NK-92 (cell line): ENCODE measurements around the gene KRT76.
"Not testable (repeated sequence)": the region's sequence is repeated elsewhere in the genome, so short reads cannot be mapped to it uniquely, and the experiment has no call there.

Experiments used
- DNase-seq: peaks from one replicate; lab custom pipeline; 2025; ENCODE audit not compliant: unreplicated experiment; lab: John Stamatoyannopoulos, UW

KRT76 gene

DNA sequence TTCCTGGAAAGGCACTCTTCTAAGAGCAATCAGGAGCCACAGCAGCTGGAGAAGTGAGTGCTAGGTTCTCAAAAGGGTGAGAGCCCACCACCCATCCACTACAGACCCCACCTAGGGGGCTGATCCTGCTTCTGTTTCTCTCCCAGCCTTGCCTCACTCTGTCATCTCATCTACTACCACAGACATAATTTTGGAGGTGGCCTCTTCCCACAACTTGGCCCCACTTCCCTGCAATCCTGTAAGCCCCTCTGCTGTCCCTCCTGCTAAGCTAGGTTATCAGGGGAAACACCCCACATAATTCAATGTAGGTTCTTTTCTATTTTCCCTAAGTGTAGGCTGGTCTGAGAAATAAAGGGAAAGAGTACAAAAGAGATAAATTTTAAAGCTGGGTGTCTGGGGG lies 16.5 kb downstream of the KRT76 start:
- no peak for DNase-seq

DNA sequence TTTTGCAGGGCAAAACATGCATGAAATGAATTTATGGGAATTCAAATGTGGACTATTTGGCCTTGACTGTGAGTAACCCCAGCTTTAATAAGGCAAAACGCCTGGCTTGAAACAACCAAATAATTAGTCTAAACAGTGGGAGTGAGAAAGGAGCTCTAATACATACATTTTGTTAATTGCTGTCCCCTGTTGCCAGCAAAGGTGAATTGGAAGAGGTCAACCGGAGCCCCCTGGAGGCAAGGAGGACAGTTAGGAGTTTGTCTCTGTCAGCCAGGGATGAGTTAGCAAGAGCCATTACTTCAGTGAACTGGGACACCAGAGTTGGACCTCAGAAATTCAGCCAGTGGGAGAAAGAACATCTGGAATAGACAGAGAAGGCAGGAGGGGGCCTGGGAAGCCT lies 17.4 kb downstream of the KRT76 start:
- DNase-seq: no peak

DNA sequence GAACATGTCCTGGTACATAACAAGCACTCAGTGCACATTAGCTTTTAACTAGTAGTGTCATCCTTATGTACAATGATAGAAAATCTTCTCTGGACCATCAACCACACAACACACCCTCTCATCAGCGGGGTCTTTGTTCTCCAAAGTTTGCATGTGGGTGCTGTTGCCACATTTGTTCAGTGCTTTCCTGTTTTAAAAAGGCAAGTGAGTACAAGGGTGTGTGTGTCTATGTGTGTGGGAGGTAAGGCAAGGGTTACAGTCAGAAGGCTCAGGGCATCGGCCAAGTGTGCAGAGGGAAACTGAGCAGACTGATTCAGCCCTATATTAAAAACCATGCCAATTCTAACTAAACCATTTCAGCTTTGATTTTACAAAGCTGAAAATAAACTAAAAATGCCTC lies 17.9 kb downstream of the KRT76 start:
- DNase-seq: no peak

DNA sequence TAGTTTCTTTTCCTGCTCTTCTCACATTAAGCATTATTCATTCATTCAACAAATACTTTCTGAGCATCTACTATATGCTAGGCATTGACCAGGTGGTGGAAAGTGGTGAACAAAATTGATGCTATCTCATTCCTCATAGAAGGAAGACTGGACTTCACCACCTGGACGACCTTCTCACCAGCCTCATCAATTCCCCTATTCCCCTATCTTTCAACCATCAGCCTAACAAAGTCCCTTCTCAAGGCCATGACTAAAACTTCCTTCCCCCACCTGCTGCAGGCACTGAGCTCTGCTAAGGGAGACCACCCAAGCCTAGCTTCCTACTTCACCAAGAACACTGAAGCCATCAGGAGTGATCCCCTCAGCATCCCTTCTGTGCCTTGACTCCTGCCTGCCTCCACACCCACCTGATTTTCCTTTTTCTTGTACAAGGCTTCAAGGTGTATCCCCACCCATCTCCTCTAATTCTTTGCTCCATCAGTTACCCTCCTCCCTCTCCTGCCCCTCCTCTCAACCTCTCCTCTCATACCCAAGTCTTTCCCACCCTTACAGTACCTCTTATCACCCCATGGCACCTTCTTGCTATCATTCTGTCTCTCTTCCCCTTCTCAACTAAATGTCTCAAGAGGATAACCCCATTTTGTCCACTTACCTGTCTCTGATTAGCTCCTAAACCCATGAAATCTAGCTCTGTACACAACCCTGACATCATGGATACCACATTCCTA lies 19.5 kb downstream of the KRT76 start:
- no peak for DNase-seq

DNA sequence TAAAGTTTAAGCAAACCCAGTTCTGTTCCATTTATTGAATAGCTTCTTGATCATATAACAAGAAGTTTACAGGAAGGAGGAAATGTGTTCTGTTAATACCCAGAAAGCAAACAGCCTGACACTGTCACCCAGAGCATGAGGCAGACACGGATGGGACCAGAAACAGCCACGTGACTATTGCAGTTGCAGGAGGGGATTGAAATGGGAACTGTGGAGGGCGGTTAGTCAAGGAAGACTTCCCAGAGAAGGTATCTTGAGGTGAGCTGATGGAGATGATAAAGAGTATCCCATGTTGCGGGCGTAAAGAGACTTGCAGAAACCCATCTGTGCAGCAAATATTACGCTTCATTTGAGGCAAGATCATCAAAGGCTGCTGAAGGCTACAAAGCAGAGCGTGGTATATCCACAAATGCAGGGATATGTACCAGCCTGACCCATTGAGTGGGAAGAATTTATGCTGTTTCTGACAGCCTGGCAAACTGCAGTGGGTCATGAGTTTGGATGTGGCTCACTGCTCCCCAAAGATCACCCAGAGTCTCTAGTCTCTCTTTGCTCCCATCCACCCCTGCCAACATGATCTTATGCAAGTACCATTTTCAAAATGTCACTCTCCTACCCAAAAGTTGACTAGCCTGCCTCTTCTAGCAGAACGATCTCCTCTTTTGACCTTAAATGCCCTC lies 20.7 kb downstream of the KRT76 start:
- DNase-seq: no peak

DNA sequence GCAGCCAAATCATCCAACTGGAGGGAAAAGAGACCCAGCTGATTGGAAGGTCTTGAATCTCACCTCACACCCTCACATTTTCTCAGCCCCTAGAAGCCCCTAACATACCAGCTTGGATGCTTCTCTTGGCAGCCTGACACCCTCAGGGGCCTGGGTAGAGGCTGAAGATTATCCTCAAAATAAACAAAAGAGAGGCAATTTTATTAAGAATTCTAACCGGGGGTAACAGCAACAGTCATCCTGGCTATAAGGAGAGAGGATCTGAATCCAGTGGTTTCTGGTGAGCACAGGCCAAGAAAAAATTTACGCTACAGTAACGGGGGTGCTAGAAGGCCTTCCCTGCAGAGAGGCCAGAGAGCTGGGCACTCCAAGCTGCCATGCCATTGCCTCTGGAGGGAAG lies 21.6 kb downstream of the KRT76 start:
- no peak for DNase-seq

DNA sequence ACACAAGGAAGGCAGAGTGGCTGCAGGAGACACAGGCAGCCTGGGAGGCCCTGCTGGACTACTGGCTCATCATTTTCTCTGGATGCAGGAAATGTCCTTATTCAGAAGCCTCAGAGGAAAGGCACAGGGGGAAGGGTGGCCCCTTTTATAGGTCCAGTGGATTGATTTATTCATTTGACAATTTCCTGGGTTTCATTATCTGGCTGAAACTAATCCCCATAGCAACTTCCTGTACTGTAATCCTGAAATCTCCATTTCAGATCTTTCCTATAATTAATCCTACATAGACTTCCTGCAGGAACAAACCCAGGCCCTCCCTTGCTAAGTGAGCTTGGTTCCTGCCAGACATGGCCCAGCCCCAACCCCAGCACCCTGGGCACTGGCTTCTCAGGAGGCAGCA lies 23.0 kb downstream of the KRT76 start:
- no peak for DNase-seq

DNA sequence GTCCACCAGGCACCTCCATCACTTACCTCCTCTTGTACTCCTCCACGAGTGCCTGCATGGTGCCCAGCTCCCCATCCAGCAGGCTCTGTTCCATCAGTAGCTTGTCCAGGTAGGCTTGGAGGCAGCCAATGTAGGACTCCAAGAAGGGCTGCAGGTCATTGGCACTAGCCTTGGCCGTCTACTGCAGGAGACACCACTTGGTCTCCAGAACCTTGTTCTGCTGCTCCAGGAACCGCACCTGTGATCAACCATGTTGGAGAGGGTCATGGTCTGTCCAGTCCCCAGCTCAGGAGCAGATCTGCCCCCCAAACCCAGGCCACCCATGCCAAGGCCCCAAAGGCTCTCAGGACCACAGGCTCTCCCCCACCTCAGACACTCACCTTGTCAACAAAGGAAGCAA lies 23.9 kb downstream of the KRT76 start:
- DNase-seq: no peak

DNA sequence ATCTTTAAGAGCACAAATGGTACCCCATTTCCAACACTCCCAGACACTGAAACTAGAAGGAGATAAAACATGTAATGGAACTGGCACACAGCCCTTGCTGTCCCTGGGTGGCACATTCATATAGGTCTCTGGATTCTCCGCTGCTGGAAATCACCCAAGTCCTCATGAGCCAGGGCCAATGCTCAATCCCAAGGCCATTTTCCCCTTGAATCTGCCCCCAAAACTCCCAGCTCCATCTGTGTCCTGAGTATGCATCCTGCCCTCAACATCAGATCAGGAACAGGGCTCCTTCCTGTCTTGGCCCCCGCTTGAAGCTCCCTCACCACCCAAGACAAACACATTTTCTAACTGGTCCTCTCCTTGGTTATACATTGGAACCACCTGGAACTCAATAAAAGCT lies 24.6 kb downstream of the KRT76 start:
- DNase-seq: no peak

DNA sequence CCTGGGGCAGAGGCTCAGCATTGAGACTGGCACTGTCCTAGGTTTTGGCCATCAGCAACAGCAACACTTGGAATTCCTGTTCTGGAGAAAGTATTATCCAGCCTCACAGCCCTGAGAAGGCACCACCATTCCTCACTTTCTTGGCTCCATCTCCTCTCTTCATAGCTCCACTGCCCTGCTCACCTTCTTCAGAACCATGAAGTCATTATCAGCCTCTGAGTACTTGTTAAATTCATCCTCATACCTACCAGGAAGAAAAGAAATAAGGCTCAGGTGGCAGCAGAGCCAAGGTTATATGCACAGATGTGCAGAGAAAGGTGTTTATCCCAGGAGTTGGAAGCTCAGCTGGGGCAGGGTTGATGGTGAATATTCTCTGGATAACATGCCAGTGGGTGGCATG lies 25.4 kb downstream of the KRT76 start:
- DNase-seq: no peak

DNA sequence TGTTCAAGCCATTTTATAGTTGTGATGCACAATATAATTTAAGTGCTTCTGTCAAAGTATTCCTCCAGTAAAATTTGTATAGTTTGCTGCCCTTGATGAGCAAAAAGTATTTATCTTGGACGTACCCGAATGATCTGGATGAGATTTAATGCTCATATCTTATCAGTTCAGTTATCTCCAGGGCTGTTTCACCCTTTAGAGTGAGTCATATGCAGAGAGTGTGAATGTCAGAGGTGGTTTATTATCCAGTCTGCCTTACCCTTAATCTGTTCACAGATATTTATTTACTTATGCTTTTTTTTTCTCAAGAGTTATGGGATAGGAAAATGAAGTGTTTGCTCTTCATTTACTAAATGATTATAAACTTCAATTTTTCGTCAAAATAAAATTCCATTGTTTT lies 26.6 kb downstream of the KRT76 start:
- DNase-seq: not testable (repeated sequence)

DNA sequence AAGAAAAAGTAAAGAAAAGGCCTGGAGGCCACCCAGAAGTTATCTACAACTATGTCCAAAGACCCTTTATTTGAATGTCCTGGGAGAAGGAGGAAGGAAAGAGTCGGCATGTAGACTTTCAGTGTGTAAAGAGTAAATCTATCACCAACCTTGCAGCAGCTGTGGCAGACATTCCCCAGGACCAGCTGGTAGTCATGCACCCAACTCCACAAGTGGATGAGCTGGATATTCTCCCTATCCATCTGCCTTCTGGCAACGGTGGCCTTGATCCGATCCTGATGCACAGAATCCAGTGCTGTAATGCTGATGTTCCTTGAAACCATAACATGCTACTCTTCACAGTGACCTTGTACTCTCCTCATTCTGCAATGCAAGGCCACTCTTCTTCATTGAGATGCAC lies 27.3 kb downstream of the KRT76 start:
- no peak for DNase-seq

DNA sequence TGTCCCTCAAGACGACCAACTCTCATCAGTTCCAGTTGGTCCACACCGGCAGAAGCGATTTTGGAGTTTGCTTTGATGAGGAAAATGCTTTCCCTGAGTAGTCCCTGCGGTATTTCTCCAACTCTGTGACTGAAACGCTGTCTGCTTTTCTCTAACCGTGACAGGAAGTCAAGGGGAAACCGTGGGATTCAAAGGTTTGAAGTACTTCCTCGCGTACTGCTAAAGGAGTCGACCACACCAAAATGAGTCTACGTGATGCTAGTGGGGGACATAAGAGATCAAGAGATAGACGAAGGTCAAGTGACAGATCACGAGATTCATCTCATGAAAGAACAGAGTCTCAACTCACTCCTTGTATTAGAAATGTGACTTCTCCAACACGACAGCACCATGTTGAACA lies 28.6 kb downstream of the KRT76 start:
- no peak for DNase-seq

DNA sequence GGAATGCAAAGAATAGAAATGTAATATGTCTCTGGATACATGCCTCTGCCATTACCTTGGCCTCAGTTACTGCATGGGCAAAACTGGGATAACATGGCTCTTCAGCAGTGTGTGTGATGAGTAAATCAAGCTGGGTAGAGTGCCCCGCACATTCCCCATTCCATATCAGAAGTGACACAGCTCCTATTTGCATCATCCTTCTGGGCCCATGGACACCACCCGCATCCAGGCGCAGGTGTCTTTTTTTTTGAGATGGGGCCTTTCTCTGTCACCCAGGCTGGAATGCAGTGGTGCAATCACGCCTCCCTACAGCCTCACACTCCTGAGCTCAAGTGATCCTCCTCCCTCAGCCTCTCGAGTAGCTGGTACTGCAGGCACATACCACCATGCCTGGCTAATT lies 31.6 kb downstream of the KRT76 start:
- no peak for DNase-seq

DNA sequence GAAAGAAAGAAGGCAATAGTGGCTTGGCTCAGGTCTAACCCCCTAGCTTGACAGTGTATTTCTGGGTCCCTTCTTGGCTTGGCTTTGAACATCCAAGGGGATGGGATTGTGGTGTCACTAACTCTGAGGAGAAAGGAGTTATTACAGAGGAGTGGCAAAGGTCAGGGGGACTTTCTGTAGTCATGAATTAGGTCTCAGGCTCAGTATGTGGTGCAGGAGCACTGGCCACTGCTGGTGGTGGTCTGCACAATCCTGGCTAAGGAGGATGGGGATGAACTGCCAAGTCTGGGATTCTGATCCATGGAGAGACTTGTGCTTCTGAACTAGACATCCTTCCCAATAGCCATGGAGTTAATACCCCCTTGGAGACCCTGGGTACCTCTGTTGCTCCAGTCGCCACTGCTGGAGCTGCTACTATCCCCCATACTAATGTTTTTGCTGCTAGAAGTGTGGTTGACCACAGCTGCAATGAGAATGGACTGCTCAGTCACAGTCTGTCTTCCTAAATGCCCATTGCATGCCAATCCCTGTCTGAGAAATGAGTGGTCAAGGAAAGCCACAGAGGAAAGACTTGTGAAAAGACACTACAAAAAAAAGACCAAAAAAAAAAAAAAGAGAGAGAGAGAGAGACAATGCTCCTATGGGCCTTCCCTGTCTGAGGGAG lies 32.5 kb downstream of the KRT76 start:
- DNase-seq: no peak

DNA sequence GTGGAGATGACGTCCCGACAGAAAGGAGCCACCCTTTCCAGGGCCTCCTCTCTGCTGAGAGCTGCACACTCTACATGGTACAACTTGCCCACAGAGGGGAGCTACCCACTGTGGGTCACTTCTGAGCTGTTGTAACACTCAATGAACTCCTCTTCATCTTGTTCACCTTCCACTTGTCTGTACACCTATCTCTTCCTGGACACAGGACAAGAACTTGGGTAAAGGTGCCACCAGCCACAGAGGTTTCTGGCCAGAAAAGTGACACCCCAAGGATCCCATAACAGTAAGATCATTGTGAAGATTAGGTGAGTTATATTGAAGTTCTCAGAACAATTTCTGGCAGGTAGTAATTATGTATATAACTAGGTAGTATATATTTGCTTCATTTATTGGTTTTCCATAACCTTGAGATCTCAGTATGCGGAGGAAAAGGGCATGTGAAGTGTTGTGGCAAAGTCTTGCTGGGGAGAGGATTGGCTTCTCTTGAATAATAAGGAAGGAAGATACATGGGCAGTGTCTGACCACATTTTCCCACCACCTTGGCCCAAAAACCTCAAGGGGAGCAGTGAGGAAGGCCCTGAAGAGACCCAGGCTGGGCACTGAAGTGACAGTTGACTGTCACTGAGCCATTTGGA lies 34.2 kb downstream of the KRT76 start:
- DNase-seq: no peak

DNA sequence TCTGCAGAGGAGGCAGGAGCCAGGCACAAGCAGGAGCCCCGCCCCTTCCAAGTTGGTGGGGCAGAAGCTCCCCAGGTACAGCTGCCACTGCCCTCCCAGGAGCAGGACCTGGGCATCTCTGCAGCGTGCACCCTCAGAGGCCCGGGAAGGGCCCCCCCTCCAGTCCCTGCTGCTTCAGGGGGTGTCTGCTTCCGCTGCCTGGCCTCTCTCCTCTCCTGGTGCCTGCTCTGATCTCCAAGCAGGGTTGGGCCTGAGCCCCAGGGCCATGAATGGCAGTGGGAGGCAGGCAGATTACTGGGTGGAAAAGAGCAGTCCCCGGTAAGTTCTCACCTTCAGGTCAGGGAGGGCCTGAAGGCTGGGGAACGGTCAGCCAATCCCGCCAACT lies 35.0 kb downstream of the KRT76 start:
- DNase-seq: no peak

DNA sequence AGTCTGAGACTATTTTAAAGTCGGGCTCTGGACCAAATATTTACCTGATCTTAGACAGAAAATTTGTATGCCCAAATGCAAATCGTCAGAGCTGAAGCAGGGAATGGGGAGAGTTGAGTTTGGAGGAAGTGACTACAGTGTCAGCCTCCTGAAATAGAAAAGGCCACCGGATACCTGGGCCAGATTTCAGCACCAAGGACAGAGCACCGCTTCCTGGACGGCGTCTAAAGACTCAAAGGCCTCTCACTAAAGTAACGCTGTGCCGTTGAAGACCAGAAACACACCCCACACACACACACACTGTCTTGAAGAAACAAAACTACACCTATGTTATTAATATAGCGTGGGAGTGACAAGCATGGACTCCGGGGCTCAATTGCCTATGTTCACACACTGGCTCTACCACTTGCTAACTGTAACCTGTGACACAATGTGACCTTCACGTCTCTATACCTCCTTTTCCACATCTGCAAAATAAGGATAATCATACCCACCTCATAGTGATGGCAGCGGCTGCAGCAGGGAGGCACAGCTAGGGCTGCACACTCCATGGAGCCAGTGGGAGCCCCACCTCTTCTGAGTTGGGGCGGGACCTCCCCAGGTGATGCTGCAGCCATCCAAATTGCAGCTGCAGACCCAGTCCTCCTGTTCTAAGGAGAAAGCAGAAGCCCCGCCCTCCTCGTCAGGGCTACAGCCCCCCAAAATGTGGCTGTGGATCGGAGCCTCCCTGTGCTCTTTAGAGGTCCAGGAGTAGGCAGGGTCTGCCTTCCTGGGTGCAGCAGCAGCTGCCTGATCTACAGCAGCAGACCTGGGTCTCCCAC lies 35.6 kb downstream of the KRT76 start:
- no peak for DNase-seq

DNA sequence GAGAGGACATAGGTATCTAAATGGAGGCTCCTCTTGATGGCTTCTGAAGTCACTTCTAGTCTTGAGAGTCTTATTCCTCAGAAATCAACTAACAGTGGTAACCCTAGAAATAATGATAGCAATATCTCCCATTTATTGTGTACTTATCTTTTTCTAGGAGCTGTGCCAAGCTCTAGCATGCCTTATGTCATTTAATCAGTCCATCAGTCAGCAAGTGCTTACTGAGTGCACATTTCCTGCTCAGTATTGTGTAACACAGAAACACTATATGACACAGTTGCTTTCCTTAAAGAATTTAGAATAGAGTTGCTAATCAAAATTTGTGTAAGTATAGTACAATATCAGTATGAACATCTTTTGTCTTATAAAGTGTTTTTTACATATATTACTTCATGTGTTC lies 36.6 kb downstream of the KRT76 start:
- no peak for DNase-seq

DNA sequence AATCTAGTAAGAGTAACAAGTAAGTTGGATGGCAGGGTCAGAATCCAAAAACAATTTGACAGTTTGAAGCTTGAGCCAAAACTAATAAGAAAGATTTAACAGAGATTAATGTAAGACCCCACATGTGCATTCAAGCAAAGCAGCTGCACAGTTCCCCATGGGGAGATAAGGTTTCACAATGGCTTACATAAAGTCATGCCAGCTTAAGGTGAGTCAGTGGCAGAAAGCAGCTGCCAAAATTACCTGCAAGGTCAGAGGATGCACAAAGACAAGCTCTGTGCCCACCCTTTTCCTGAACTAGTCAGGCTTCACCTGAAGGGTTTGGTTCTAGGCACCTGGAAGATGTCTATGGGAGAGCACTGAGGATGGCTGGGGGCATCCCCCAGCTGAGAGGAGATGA lies 37.2 kb downstream of the KRT76 start:
- DNase-seq: no peak
